Ovary (tissue), 9 donors: ENCODE results near the gene GRAMD4. TPM values are rescaled to one million over a fixed set of nuclear protein-coding genes. Genes with fewer than 3 reads are reported as not detected.

Experiments
- DNase-seq, 5 donors: peaks; one replicate each; pipeline ENCODE4 v3.0.0-alpha.2; 2019 to 2020
- H3K27ac ChIP-seq, 2 donors: fragments of 200-600 bp; one replicate each; pipeline versions ENCODE4 v1.5.1 to v1.8.0; 2019 to 2022
- H3K27me3 ChIP-seq: fragments of 200-600 bp; one replicate; pipeline ENCODE4 v1.8.0; 2022
- H3K36me3 ChIP-seq: fragments of 200-600 bp; sonication (generic); one replicate; pipeline ENCODE4 v1.5.1; 2019
- H3K4me1 ChIP-seq: one replicate; pipeline ENCODE4 v1.8.1; 2013; ENCODE audit warnings: mild to moderate bottlenecking, moderate library complexity; ENCODE audit not compliant: insufficient read depth
- H3K4me3 ChIP-seq: fragments of 200-600 bp; sonication (generic); one replicate; pipeline ENCODE4 v1.5.1; 2017
- H3K9me3 ChIP-seq, 2 donors: fragments of 200-600 bp in 1 of 2; sonication (generic) in 1 of 2; one replicate each; pipeline versions ENCODE4 v1.5.1 to v1.8.1; 2013 to 2019; ENCODE audit warnings: mild to moderate bottlenecking in 1 of 2, moderate library complexity in 1 of 2
- EP300 ChIP-seq: sonication (generic); formaldehyde crosslinking; IDR thresholded peaks from one replicate; pipeline ENCODE4 v1.6.1; 2017; ENCODE audit warnings: antibody characterized with exemption
- POLR2A ChIP-seq: fragments of 450-650 bp; IDR thresholded peaks from one replicate; pipeline ENCODE4 v1.6.1; 2017; ENCODE audit warnings: antibody characterized with exemption, mild to moderate bottlenecking, moderate library complexity
- WGBS, 3 donors: extraction: QIAGEN DNeasy Blood & Tissue Kit in 1 of 3; methylation state at CpG; one replicate each; pipeline versions ENCODE4 v1.1.5 to v1.1.7; 2013 to 2017; 5-methylcytosine and 5-hydroxymethylcytosine counted together
- intact Hi-C, 4 donors: fragments of 100-400 bp; cut with DNase I; formaldehyde crosslinking; loops; one replicate each; pipeline versions ENCODE4 v1.11.0 to v1.15.1; 2022 to 2023
- polyA plus RNA-seq, 2 donors: library from polyadenylated mRNA; stranded (reverse); fragments of 200-250 nt in 1 of 2; fragments of 350-450 nt in 1 of 2; fragmentation: Illumina TruSeq in 1 of 2; extraction: RNeasy Lipid Tissue Mini Kit (QIAGEN cat#74804) in 1 of 2; gene quantifications; one replicate each; pipeline ENCODE4 v1.2.3, GENCODE V29; 2013 to 2014
- total RNA-seq, 7 donors: library from RNA; depleted of rRNA in 2 of 7; stranded (reverse); fragments of >200 nt in 2 of 7; fragmentation: NEBNext Ultra II Directional in 3 of 7; extraction: Animal tissue kit (Norgen Biotek cat#: 25700) in 3 of 7; gene quantifications; one replicate each; pipeline versions ENCODE4 v1.1.0 to v1.2.4, GENCODE V29; 2016 to 2023
- TF ChIP-seq, protein P1 (sequence below), 3 donors: fragments of 450-650 bp in 2 of 3; fragments of 200-600 bp in 1 of 3; IDR thresholded peaks; one replicate each; pipeline versions ENCODE4 v1.5.1 to v1.8.0; 2016 to 2022; ENCODE audit warnings: antibody characterized with exemption in 3 of 3, mild to moderate bottlenecking in 1 of 3
- donor health status: DM: no; HTN: no; CAD: no; lungs with moderate emphysema.
- donor health status: DM: no; HTN: no; CAD: no.
- donor health status: Bipolar disorder and iron deficiency.
- donor health status: DM: yes; HTN: yes; CAD: no.
- donor health status: DM: no; HTN: no; CAD: no.
- donor health status: DM: yes; HTN: yes; CAD: no.

Gene GRAMD4
- total and polyA plus RNA-seq, 9 donors, result 6.2 to 40.4 (median 27.8) TPM

DNA sequence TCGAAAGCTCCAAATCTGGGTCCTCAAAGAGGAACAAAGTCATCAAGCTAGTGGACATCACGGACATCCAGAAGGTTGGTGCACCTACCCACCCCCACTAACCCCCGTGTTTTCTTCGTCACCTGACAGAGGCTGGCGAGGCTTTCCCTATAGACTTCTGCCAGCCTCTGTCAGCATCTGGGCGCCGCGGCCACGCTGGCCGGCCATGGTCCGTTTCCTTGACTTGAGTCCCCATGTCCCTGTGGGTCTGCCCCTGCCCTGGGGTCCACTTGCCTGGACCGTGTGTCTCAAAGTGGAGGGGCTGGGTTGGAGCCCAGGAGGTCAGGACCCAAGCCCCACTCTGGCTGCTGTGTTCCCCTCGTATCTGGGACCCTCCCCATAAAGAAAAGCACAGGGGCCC, 55.3 kb downstream of the GRAMD4 start:
- Histone ChIP-seq H3K4me3 (no peak overlapping the region), H3K36me3 (no peaks in the 10 kb centered on the region), H3K4me1 (peaks cover 4% of the 10 kb centered on the region), H3K27ac (no peak overlapping the region), H3K9me3 (no peaks in the 10 kb centered on the region), H3K27me3 (no peaks in the 10 kb centered on the region)
- TF ChIP-seq POLR2A, result no peak
- TF ChIP-seq EP300, result no peak
- TF ChIP-seq, protein P1, sequence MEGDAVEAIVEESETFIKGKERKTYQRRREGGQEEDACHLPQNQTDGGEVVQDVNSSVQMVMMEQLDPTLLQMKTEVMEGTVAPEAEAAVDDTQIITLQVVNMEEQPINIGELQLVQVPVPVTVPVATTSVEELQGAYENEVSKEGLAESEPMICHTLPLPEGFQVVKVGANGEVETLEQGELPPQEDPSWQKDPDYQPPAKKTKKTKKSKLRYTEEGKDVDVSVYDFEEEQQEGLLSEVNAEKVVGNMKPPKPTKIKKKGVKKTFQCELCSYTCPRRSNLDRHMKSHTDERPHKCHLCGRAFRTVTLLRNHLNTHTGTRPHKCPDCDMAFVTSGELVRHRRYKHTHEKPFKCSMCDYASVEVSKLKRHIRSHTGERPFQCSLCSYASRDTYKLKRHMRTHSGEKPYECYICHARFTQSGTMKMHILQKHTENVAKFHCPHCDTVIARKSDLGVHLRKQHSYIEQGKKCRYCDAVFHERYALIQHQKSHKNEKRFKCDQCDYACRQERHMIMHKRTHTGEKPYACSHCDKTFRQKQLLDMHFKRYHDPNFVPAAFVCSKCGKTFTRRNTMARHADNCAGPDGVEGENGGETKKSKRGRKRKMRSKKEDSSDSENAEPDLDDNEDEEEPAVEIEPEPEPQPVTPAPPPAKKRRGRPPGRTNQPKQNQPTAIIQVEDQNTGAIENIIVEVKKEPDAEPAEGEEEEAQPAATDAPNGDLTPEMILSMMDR (IDR thresholded peaks at IDR 0.05), result no peak
- no peak for DNase-seq
- intact Hi-C loops, result loop anchor here in 1 of 4 donors (10.0 kb wide), 1 partner anchor 101 kb away; no protein-coding TSS in a partner anchor
- WGBS, 3 donors, result 92 to 94% (median 94%) methylated on average over 13 of the region's 13 CpGs

GRCh38 chr22:46675938-46676337, 55.8 kb downstream of the GRAMD4 start:
- Histone ChIP-seq H3K4me3 (no peak overlapping the region), H3K36me3 (no peaks in the 10 kb centered on the region), H3K4me1 (peaks cover 4% of the 10 kb centered on the region), H3K27me3 (no peaks in the 10 kb centered on the region), H3K9me3 (no peaks in the 10 kb centered on the region), H3K27ac (no peak overlapping the region)
- TF ChIP-seq, protein P1 (IDR thresholded peaks at IDR 0.05), result no peak
- TF ChIP-seq EP300 (no peak), POLR2A (no peak)
- intact Hi-C loops, result loop anchor here in 1 of 4 donors (10.0 kb wide), 1 partner anchor 101 kb away; no protein-coding TSS in a partner anchor
- 88 to 95% (median 90%) methylated on average over 12 to 16 of the region's 16 CpGs for WGBS, 3 donors
- DNase-seq, result no peak

GRCh38 chr22:46676479-46676878, 56.3 kb downstream of the GRAMD4 start:
- no peak overlapping the region for H3K4me3 ChIP-seq
- TF ChIP-seq EP300, result no peak
- TF ChIP-seq POLR2A, result no peak
- no peaks in the 10 kb centered on the region for H3K27me3 ChIP-seq
- no peaks in the 10 kb centered on the region for H3K36me3 ChIP-seq
- peaks cover 4% of the 10 kb centered on the region for H3K4me1 ChIP-seq
- intact Hi-C loops, result loop anchor here in 1 of 4 donors (10.0 kb wide), 1 partner anchor 102 kb away; no protein-coding TSS in a partner anchor
- no peak overlapping the region for H3K27ac ChIP-seq
- DNase-seq, result no peak
- 91 to 96% (median 91%) methylated on average over 13 to 15 of the region's 15 CpGs for WGBS, 3 donors
- no peaks in the 10 kb centered on the region for H3K9me3 ChIP-seq

DNA sequence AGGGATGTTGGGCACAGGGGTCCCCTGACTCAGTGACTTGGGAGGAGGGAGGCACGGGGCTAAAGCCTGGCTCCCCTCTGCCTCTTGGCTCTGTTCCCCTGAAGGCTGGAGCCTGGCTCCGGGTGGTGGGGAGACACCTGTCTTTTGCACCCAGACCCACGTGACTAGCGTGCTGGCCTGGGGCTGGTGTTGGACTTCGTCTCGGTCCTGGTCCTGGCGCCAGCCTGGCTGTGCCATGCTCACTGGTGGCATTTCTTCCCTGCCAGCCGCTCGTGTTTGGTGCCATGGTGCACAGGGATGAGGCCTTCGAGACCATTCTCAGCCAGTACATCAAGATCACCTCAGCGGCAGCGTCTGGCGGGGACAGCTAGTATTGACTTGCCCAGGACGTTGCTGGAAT, 56.7 kb downstream of the GRAMD4 start:
- Histone ChIP-seq H3K4me1 (peaks cover 4% of the 10 kb centered on the region), H3K9me3 (no peaks in the 10 kb centered on the region), H3K36me3 (no peaks in the 10 kb centered on the region), H3K4me3 (no peak overlapping the region), H3K27ac (no peak overlapping the region), H3K27me3 (no peaks in the 10 kb centered on the region)
- TF ChIP-seq EP300, result no peak
- TF ChIP-seq POLR2A, result no peak
- TF ChIP-seq, protein P1 (IDR thresholded peaks at IDR 0.05), result no peak
- DNase-seq, result no peak
- intact Hi-C loops, result loop anchor here in 1 of 4 donors (10.0 kb wide), 1 partner anchor 102 kb away; no protein-coding TSS in a partner anchor
- 88 to 90% (median 89%) methylated on average over 14 of the region's 14 CpGs for WGBS, 3 donors

- no peaks in the 10 kb centered on the region for H3K9me3 ChIP-seq
- 89 to 93% (median 90%) methylated on average over 28 of the region's 28 CpGs for WGBS, 3 donors
- no peak overlapping the region for H3K27ac ChIP-seq
- intact Hi-C loops, result loop anchor here in 1 of 4 donors (10.0 kb wide), 1 partner anchor 103 kb away; no protein-coding TSS in a partner anchor
- H3K27me3 ChIP-seq, result no peaks in the 10 kb centered on the region
- H3K36me3 ChIP-seq, result no peaks in the 10 kb centered on the region
- H3K4me1 ChIP-seq, result peaks cover 4% of the 10 kb centered on the region
- no peak for DNase-seq
- TF ChIP-seq EP300, result no peak
- no peak overlapping the region for H3K4me3 ChIP-seq
Observed at GRCh38 chr22:46677323-46678002, 57.3 kb downstream of the GRAMD4 start.
